Measurements from ENCODE around the gene OSBPL10.

- TF ChIP-seq CTCF (conservative IDR thresholded peaks at IDR 0.05; ENCODE audit: low read length): no peak
- TF ChIP-seq EZH2phosphoT487 (IDR thresholded peaks at IDR 0.05; ENCODE audit: borderline replicate concordance): no peak
Measured at GRCh38 chr3:31922962-31923361, 58.1 kb downstream of the OSBPL10 start.

Measured in Loucy (cell line).